ENCODE measurements around the gene STX2. TPM values are rescaled to one million over a fixed set of nuclear protein-coding genes. Genes with fewer than 3 reads are reported as not detected.
"Not testable (repeated sequence)": the region's sequence is repeated elsewhere in the genome, so short reads cannot be mapped to it uniquely, and the experiment has no call there.

STX2 gene
- total RNA-seq, 1 experiment from 2014 or later = 19.7 TPM

- DNase-seq (ENCODE audit: low read depth) = no peak
Measured at GRCh38 chr12:130870442-130871285, 31.6 kb upstream of the STX2 start.

- DNase-seq (ENCODE audit: low read depth) = no peak
Measured at GRCh38 chr12:130868412-130868811, 29.4 kb upstream of the STX2 start.

GRCh38 chr12:130863298-130863697 is 24.2 kb upstream of the STX2 start:
- DNase-seq (ENCODE audit: low read depth) = no peak

GRCh38 chr12:130862771-130863170 is 23.7 kb upstream of the STX2 start:
- DNase-seq (ENCODE audit: low read depth) = not testable (repeated sequence)

- no peak for DNase-seq (ENCODE audit: low read depth)
Measured at GRCh38 chr12:130862161-130862560, 23.1 kb upstream of the STX2 start.

- no peak for DNase-seq (ENCODE audit: low read depth)
Measured at GRCh38 chr12:130860311-130860710, 21.3 kb upstream of the STX2 start.

- no peak for DNase-seq (ENCODE audit: low read depth)
Measured at GRCh38 chr12:130859161-130859560, 20.1 kb upstream of the STX2 start.

- no peak for DNase-seq (ENCODE audit: low read depth)
Measured at GRCh38 chr12:130858084-130858483, 19.0 kb upstream of the STX2 start.

GRCh38 chr12:130856088-130856487 is 17.0 kb upstream of the STX2 start:
- DNase-seq (ENCODE audit: low read depth) = no peak

- DNase-seq (ENCODE audit: low read depth) = no peak
Measured at GRCh38 chr12:130850418-130851021, 11.5 kb upstream of the STX2 start.

- DNase-seq (ENCODE audit: low read depth) = no peak
Measured at GRCh38 chr12:130849561-130850417, 10.7 kb upstream of the STX2 start.

- DNase-seq (ENCODE audit: low read depth) = not testable (repeated sequence)
Measured at GRCh38 chr12:130848785-130849305, 9.8 kb upstream of the STX2 start.

GRCh38 chr12:130848105-130848504 is 9.1 kb upstream of the STX2 start:
- DNase-seq (ENCODE audit: low read depth) = not testable (repeated sequence)

GRCh38 chr12:130847112-130847511 is 8.1 kb upstream of the STX2 start:
- DNase-seq (ENCODE audit: low read depth) = no peak

GRCh38 chr12:130846369-130846768 is 7.3 kb upstream of the STX2 start:
- no peak for DNase-seq (ENCODE audit: low read depth)

GRCh38 chr12:130839770-130840404 is 837 bp upstream of the STX2 start:
- no peak for DNase-seq (ENCODE audit: low read depth)

- DNase-seq (ENCODE audit: low read depth) = peak; percentile 19
Measured at GRCh38 chr12:130838284-130838950, 633 bp downstream of the STX2 start.

GRCh38 chr12:130835436-130835835 is 3.6 kb downstream of the STX2 start:
- no peak for DNase-seq (ENCODE audit: low read depth)

GRCh38 chr12:130835011-130835410 is 4.0 kb downstream of the STX2 start:
- DNase-seq (ENCODE audit: low read depth) = no peak

GRCh38 chr12:130832561-130833209 is 6.4 kb downstream of the STX2 start:
- DNase-seq (ENCODE audit: low read depth) = no peak
